NK-92 treated with Interleukin-12 subunit alpha and Interleukin-12 subunit beta, amount 100 ng/mL, for 24 hours (cell line): ENCODE results near the gene F3.

Experiments
- DNase-seq: peaks from one replicate; lab custom pipeline; 2025; lab: John Stamatoyannopoulos, UW

F3 gene

DNA sequence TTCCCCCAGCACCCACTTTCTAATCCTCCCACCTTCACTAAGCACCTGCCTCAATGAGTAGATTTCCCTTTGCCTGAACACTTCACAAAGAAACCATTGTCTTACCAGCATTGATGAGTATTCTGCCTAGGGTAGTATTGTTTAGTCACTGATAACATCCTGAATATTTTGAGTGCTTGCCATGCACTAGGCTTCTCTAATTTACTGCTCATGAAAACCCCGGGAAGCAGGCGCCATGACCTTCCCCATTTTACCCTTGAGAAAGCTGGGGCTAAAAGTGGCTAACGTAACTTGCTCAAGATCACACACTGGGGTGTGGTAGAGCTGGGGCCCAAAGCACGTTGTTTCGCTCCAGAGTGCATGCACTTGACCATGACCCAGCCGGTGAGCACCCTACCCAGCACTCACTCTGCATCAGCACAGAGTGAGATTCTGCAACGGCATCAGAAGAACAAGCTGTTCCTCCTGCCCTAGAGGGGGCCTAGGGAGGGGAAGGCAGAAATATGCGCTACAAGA is 10.6 kb upstream of the F3 start:
- DNase-seq = no peak

DNA sequence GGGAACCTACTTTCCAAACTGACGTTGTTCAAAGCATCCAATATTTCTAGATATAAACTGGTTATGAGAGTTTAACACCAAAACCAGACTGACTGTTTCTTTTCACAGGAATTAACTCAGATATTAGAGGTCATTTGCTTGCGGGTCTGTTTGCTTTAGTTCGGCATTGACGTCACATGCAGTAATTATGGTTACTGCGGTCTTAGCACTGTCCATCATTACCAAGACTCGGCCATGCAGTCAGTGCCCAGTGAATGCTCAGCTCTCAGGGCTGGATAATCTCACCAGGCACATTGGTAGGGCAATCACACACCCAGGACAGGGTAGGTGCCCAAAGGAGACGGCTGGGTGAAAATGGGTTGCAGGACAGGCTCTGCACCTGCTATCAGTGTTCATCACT is 9.9 kb upstream of the F3 start:
- no peak for DNase-seq

DNA sequence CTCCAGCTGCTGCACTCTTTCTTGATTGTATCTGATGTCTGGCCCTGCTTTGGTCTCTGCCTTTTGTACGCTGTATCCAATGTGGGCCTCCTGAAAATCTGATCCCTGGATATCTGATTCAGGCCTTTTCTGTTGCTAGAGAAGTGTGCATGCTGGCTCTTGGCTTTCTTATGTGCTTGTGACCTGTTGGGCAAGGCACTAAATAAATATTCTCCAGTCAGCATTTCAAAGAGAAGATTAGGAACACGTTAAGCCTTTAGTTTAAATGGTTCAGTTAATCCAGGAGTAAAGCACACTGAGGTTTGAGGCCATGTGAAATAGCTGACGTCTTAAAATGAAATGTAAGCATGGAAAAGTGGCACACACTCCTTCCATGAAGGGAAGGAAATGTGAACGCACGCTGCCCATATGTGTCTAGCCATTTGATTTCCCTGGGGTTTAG is 9.3 kb upstream of the F3 start:
- no peak for DNase-seq

DNA sequence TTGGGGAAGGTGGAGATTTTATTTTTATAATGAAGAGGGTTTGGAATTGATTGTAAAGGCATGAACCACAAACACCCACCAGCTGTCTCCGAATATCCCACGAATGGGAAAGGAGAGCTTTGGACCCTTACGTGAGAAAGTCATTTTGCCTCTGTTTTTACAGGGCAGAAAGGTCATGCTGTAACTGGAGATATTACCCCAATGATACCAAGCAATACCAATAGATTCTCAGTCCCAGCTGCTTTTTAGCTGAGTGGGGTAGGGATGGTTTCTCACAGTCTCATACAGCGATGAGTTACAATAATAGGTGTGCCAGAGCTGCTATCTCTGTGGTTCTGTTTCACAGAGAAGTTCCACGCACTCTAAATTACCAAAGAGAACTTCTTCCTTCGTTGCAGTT is 8.8 kb upstream of the F3 start:
- no peak for DNase-seq

DNA sequence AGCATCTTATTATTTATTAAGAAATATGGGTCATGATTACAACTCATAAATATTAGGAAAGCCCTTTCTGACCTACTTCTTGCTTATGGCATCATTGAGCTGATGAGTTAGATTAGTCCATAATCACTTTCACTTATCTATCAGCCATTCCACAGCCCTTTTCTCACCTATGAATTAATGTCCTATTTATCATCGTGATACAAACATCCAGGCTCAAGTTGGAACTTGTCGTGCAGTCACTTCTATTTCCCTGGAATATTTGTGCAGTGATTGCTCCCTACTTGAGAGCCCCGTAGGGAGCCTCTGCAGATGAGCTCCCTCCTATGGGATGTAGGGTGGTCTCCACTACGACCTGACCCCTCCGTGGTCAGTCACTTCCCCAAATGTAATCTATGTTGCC is 8.1 kb upstream of the F3 start:
- no peak for DNase-seq

DNA sequence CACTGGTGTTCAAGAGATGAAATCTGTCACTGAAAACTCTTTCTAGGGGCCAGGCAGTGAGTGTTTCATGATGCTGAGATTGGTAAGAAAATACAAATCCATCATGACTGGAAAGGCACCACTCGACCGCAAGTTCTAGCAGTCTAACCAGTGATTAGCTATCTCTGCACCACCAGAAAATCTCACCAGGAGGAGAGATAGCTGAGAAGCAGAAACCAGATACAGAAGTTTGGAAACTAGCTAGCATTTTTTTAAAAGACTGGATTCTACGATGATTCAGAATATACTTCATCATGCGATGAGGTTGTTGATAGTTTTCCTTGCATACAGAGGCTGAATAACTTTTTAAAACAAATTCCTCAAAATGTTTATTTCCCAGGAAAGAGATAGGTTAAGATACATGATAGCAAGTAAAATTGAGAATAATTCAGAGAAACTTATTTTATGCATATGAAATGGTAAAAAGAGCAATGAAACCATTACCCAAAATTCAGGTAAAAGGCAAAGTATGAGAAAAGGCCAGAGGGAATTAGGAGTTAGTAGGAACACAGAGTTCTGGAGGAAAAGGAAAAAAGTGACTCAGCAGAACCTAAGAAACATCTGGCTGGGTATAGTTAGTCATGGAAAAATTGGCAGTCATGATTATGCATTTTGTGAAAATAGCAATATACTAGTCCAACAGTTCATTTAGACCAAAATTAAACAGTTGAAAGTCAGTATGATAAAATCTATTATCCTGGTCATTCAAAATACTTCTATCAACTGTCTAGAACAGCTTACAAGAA is 3.3 kb upstream of the F3 start:
- no peak for DNase-seq

DNA sequence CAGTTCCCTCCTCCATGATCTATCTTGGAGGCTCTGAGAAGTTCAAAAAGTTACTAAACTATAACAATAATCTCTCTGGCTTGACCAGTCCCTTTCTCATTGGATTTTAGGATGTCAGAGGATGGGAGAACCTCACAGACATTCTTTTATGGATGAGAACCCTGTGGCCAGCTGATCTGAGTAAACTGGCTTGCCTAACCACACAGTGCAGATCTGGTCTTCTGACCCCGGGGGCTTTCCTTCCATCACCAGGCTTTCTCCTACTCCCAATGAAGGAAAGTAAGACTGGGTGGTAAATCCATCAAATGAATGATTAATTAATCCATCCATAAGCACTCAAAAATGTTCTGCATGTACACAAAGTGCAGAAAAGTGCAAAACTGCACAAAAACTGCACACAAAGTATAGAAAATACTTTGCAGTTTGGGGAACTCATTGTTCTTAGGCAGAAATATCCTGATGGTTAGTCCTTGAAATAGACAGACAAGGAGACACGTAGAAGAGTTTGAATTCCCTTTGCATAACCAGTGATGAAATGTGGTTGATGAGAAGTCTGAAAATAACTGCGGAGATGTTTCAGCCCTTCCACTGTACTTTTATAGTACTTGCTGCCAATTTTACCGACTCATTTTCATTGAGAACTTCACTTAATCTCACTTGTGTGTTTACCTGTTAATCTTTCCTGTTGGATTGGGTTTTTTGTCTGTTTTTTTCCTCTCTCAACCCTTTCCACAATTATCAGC is 2.5 kb upstream of the F3 start:
- DNase-seq = no peak

DNA sequence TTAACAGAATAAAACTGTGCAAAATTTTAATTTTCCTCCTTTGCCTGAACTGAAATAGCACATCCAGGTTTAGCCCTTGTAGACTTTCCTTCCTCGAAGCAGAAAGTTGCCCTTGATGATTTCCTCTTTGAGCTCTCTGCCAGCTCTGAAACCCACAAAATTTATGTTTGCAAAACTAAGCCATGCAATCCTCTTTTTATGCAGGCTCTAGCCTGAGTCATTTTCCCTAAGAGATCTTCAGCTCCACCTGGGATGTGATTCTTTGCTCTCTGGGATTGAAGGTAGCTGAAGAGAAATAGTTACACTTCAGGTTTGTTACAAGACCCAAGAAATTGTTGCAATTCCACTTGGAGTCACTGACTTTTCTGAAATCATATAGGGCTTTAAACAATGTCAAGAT is 1.4 kb upstream of the F3 start:
- DNase-seq = no peak

DNA sequence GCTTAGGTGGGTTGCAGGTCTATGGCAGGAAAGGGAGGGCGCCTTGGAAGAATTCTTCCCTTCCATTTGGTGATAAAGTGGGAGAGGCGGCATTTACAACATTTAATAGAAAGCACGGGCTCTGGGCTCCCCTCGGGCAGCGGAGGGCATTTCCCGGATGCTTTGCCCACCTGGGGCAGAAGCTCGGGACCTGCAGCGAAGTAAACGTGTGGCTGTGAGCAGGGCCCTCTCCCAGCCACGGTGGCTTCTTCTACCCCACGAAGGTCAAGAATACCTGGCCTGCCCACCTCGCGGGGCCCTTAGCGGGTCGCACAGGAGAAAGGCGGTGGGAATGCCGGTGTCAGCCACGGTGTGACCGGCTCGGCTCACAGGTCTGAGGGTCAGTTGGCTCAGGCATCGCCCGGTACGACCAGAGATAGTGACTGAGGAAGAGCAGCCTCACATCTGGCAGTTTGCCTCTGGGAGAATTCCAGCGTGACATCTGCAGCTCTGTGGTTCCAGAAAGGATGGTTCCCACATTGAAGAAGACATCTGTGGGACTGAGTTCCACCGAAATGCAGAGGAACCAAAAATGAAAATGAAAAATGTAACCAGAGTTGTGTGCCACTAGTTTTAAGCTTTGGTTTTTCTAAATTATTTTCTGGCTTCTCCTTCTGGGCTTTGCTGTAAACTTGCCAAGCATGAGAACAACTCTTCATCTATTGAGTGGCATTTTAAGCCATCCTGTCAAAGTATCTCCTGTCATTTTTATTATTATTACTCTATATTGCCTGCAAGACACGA is 720 bp upstream of the F3 start:
- no peak for DNase-seq

DNA sequence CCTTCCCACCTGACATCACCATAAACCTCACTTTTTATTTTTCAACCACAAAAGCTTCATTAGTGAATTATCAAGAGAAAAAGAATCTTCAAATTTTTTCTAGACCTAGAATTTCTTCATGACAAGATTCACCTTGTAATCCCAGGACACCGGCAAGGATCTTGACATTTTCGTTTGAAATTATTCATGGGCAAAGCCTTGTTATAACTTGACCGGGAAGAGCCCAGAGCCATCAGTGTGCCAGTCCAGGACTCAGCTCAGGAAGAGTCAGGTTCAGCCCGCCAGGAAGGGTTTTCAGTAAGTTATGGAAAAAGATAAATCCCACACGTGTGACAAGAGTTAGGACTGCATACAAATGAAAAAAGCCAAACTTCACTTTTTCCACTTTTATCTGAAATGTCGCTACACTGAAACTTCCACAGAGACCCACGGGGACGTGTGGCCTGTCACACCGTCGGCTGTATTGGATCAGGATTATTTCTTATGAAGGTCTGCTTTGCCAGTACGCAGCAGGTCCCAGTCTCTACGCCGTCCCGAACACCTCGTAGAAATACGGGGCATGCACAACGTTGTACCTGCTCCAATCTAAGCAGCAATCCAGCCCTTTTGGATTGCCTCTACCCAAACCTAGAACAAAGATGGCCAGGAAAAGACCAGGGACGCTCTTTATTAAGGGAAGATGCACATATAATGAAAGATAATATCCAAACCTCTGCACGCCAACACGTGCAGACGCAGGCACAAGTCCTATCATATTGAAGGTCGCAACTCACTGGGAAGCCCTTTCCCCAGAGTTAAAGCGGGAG is 916 bp downstream of the F3 start:
- no peak for DNase-seq

DNA sequence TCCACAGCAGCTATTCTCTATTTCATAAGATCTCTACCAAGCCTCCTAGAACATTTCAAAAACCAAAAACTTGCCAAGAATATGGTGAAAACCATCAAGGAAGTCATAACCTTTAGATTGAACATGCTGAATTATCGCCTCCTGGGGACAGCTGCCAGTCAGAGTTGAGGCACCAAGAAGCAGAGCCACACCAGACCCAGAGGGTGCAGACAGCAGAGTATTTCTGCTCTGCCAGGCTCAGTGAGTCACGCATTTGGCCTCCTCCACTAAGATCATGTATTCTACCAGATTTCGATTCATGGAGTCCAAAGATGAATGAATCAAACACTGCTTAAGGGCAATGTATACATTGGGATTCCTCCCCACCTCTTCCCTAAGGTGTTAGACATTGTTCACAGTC is 2.1 kb downstream of the F3 start:
- no peak for DNase-seq

DNA sequence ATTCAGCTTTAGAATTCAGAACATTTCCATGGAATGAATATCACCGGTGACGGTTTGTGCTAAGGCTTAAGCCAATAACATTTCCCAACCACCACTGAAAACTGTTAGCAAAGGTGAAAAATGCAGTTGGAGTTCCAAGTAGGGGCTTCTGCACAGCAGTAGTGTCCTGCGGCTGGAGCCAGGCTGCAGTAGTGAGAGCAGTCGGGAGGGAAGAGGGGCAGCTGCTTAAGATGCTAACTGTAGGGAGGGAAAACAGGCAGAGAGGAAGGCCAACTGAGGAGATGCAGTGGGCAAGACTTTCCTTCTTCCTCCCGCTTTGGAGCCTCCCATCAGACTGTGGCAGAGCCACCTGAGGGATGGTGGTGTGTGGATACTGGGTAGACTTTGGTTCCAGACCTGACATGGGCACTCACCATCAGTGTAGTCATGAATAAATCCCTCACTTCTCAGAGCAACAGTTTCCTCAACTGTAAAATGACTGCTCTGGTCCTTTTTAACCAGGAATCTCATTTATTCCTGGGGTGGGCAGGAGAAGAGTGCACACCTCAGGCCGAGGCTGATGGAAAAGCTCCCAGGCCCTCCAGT is 3.2 kb downstream of the F3 start:
- DNase-seq = no peak

DNA sequence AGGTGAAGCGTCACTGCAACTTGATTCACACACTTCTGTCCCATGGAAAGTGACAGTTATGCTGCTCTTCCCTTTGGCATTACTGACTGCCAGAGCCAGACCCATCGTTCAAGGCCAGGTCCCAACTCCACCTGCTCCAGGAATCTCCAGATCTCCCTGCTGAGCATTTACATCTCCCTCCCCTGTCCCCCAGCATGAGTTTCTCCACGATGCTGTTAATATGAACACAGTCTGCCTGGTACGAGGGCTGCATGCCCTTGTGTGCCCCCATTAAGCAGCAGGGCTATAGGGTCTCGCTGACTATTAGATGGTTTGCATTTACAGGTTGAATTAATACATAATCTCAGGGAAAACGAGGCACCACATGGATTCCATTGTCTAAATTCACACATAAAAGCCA is 4.3 kb downstream of the F3 start:
- no peak for DNase-seq

DNA sequence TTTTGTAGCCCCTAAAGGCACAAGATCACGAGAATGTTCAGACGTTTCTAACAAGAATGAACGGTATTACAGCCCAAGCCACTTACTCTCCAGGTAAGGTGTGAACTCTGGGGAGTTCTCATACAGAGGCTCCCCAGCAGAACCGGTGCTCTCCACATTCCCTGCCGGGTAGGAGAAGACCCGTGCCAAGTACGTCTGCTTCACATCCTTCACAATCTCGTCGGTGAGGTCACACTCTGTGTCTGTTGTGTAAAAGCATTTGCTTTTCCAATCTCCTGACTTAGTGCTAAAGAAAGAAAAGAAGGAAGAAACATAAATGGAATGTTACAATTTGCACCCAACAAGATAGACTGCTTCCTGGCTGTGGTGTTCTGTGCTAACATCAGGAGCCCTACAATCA is 5.7 kb downstream of the F3 start:
- DNase-seq = no peak

DNA sequence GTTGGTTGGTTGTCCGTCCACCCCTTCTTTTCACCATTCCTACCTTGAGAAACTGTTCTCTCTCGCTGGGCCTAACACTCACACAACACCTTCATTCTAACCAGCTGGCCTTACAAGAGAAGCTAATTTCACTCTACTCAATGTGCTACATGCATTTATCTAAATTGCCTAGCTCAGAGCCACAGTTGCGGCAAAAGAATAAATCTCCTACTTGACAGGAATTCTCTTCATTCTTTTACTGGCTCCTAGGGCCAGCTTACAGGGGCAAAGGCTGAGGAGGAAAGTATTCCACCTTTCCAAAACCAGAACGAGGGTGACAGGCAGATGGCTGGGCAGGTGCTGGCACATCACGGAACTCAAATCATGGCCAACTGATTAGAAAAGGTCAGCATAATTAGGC is 6.5 kb downstream of the F3 start:
- DNase-seq = no peak

DNA sequence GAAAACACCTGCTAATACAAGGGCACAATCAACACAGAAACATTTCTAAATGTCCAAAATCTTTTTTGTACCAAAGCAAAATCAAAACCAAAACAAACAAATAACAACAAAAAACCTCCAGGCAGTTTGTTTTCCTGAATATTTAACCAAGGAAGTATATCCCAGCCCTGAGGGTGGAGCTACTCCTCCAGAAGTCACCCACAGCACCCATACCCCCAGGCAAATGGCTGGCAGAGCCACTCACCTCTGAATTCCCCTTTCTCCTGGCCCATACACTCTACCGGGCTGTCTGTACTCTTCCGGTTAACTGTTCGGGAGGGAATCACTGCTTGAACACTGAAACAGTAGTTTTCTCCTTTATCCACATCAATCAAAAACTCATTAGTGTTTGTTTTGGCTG is 9.5 kb downstream of the F3 start:
- DNase-seq = no peak

DNA sequence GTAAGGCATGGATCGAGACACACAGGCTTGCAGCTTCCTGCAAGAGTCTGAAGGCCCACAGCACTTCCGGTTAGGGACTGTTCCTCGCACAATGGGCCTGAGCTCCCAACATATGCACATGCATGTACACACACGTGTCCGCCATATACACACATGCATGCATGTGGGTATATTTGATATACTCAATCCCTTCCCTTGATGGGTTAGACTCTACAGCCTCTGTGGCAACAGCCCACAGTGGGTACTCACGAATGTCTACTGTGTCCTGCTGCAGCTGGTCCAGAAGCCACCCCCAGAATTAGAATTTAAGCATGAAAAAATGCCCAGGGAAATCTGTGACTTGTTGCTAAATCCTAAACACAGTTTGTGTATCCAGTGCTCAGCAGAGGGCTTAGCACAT is 9.9 kb downstream of the F3 start:
- no peak for DNase-seq

DNA sequence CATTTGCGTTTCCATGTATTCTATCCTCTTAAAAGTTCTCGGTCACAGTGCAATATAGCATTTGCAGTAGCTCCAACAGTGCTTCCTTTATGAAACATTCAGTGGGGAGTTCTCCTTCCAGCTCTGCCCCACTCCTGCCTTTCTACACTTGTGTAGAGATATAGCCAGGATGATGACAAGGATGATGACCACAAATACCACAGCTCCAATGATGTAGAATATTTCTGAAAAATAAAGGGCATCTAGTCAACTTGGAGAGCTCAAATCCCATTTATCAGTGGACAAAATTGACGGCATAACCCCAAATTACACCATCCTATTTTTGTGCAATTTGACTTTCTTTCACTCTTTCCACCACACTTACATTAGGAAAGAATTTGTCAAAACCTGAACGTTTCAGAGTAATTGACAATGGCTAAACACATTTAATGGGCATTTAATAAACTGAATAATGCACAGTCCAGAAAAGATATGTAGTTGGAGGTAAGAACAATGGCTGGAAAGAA is 11.1 kb downstream of the F3 start:
- no peak for DNase-seq

DNA sequence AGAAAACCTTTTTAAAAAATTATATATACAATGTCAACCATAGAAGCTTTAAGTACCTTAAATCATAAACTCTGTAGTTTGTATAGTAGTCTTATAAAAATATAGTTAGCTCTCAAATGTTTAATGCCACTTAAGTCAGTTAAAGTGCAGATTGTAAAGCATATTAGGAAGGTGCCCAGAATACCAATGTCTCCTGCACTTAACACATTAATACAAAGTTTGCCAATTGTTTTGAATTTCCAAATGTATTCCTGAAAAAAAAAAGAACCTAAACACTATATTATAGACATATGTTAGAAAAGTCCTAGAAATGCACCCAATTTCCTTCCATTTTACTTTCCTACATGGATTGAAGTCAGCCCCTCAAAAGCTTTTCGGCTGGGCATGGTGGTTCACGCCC is 12.1 kb downstream of the F3 start:
- no peak for DNase-seq

DNA sequence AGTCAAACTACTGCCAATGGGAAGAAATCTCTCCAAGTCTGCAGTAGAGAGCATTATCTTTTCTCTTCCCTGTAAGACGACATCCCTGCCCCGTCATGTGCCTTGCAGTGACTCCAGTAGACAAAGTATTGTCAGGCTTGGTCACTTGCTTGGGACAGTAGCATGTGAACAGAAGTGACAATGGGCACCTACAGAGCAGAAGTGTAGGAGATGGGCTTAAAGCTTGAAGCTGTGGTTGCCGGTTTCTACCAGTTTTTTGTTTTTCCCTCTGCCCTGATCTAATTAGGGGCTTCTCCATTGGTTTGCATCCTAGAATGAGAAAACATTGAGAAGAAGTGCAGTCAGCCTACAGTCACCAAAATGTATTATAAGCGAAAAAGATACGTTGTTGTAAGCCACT is 12.7 kb downstream of the F3 start:
- DNase-seq = no peak

DNA sequence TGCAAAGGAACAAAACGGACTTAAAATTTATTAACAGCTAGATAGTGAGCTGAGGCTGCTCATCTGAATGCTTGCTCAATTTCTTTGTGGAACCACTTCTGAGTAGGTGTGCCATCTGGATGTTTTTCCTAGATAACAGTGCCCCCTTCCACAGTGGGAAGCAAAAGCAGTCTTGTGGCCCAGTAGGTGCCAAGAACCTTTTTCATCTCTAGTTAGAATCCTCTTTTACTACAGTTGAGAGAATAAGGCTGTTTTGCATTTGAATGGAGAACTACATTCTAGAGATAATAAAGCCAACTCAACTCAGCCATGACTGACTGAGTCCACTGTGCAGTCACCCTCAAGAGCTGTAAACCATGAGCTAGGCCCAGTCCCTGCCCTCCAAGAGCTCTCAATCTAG is 13.3 kb downstream of the F3 start:
- no peak for DNase-seq
